ENCODE results near the gene NPHS2.
"Not testable (repeated sequence)": the region's sequence is repeated elsewhere in the genome, so short reads cannot be mapped to it uniquely, and the experiment has no call there.

The NPHS2 gene

GRCh38 chr1:179547021-179547535, 28.7 kb downstream of the NPHS2 start:
- no peak for DNase-seq (ENCODE audit: low read depth)

- no peak for DNase-seq (ENCODE audit: low read depth)
Measured at GRCh38 chr1:179545321-179545720, 30.4 kb downstream of the NPHS2 start.

- DNase-seq (ENCODE audit: low read depth), result no peak
Measured at GRCh38 chr1:179541774-179542173, 34.0 kb downstream of the NPHS2 start.

GRCh38 chr1:179530352-179530751, 45.4 kb downstream of the NPHS2 start:
- no peak for DNase-seq (ENCODE audit: low read depth)

- DNase-seq (ENCODE audit: low read depth), result no peak
Measured at GRCh38 chr1:179529482-179530195, 46.1 kb downstream of the NPHS2 start.

- DNase-seq (ENCODE audit: low read depth), result not testable (repeated sequence)
Measured at GRCh38 chr1:179518544-179518943, 57.2 kb downstream of the NPHS2 start.

GRCh38 chr1:179516976-179517705, 58.6 kb downstream of the NPHS2 start:
- DNase-seq (ENCODE audit: low read depth), result no peak

GRCh38 chr1:179510038-179510437, 65.7 kb downstream of the NPHS2 start:
- DNase-seq (ENCODE audit: low read depth), result no peak

- no peak for DNase-seq (ENCODE audit: low read depth)
Measured at GRCh38 chr1:179509384-179509783, 66.4 kb downstream of the NPHS2 start.

GRCh38 chr1:179506199-179506598, 69.5 kb downstream of the NPHS2 start:
- DNase-seq (ENCODE audit: low read depth), result no peak

All from non-pigmented ciliary epithelial cell (primary cell).